Breast epithelium (tissue), 4 donors: ENCODE data around the gene CIDEB. TPM values are rescaled to one million over a fixed set of nuclear protein-coding genes. Genes with fewer than 3 reads are reported as not detected.
A peak's percentile ranks its signal among the peaks of the same experiment; 100 is the strongest.

ENCODE experiments used
- DNase-seq, 2 donors: peaks; one replicate each; pipeline ENCODE4 v3.0.0-alpha.2; 2019; ENCODE audit warnings: low spot score in 2 of 2
- H3K27ac ChIP-seq, 2 donors: fragments of 200-600 bp; sonication (generic) in 1 of 2; one replicate each; pipeline ENCODE4 v1.5.1; 2016 to 2019; ENCODE audit warnings: mild to moderate bottlenecking in 1 of 2
- H3K27me3 ChIP-seq, 2 donors: fragments of 200-600 bp; sonication (generic) in 1 of 2; one replicate each; pipeline versions ENCODE4 v1.5.1 to v1.6.0; 2017 to 2019; ENCODE audit warnings: control low read depth in 1 of 2, mild to moderate bottlenecking in 1 of 2
- H3K36me3 ChIP-seq: fragments of 200-600 bp; one replicate; pipeline ENCODE4 v1.5.1; 2019
- H3K4me1 ChIP-seq, 2 donors: fragments of 200-600 bp; sonication (generic); one replicate each; pipeline ENCODE4 v1.5.1; 2016 to 2019; ENCODE audit warnings: control low read depth in 1 of 2
- H3K4me3 ChIP-seq, 3 donors: fragments of 200-600 bp; sonication (generic); 1 replicate in 2 of 3; 2 replicates in 1 of 3; pipeline ENCODE4 v1.5.1; 2016 to 2019; ENCODE audit warnings: mild to moderate bottlenecking in 3 of 3, moderate library complexity in 2 of 3
- H3K9me3 ChIP-seq, 2 donors: fragments of 200-600 bp; sonication (generic) in 1 of 2; one replicate each; pipeline ENCODE4 v1.5.1; 2016 to 2019; ENCODE audit warnings: control low read depth in 1 of 2
- POLR2A ChIP-seq: fragments of 450-650 bp; IDR thresholded peaks from one replicate; pipeline ENCODE4 v1.6.1; 2016; ENCODE audit warnings: antibody characterized with exemption, mild to moderate bottlenecking, moderate library complexity
- POLR2AphosphoS5 ChIP-seq, 3 donors: sonication (generic); formaldehyde crosslinking; IDR thresholded peaks; one replicate each; pipeline ENCODE4 v1.6.1; 2017; ENCODE audit warnings: antibody characterized with exemption in 3 of 3
- intact Hi-C: fragments of 100-400 bp; cut with DNase I; formaldehyde crosslinking; loops from one replicate; pipeline ENCODE4 v1.15.1; 2023; ENCODE audit warnings: low total_unique reads
- total RNA-seq, 3 donors: library from RNA; depleted of rRNA; stranded (reverse); fragments of >200 nt; gene quantifications; one replicate each; pipeline ENCODE4 v1.1.0, GENCODE V29; 2016
- TF ChIP-seq, protein P1 (sequence below), 3 donors: fragments of 450-650 bp; IDR thresholded peaks; one replicate each; pipeline ENCODE4 v1.5.1; 2016 to 2017; ENCODE audit warnings: antibody characterized with exemption in 3 of 3, mild to moderate bottlenecking in 3 of 3, moderate library complexity in 3 of 3

Gene CIDEB
- total RNA-seq, 3 donors from 2014 or later = 8.0 to 14.4 (median 10.4) TPM

DNA sequence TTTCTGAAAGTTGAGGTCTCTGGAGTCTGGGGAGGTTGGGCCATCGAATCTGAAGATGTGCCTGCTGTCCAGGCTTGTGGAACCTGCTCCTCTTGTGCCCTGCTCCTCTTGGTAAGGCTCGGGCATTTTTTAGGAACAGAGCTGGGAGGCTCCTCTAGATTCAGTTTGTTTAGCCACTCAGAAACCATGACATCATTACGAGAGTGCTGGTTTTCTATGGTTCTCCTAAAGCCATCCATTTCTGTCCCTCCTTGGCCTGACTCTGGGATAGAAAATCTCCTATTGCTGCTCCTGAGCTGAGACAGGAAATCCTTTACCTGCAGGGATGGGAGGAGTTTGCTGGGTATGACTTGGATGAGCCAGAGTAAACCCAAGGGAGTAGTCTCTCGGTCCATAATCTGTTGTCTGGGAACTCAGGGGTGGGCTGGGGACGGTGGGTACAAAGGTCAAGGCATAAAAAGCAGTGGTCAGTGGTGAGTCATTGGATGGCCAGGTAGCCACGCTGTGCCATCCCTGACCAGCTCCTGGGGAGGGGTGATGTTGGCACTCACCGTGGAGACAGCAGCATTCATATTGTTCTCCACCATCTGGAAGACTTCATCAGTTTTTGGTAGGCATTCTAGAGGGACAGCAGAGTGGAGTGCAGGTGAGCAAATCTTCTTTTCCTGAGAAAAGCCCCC lies 29.5 kb upstream of the CIDEB start:
- Histone ChIP-seq H3K4me1 (peaks cover 5 to 6% of the 10 kb centered on the region in 2 donors), H3K27ac (no peak overlapping the region), H3K4me3 (no peak overlapping the region), H3K36me3 (no peaks in the 10 kb centered on the region), H3K9me3 (no peaks in the 10 kb centered on the region), H3K27me3 (peaks cover 0 to 11% of the 10 kb centered on the region in 2 donors)
- TF ChIP-seq POLR2A (no peak), POLR2AphosphoS5 (IDR thresholded peaks at IDR 0.05) (no peak)
- TF ChIP-seq, protein P1, sequence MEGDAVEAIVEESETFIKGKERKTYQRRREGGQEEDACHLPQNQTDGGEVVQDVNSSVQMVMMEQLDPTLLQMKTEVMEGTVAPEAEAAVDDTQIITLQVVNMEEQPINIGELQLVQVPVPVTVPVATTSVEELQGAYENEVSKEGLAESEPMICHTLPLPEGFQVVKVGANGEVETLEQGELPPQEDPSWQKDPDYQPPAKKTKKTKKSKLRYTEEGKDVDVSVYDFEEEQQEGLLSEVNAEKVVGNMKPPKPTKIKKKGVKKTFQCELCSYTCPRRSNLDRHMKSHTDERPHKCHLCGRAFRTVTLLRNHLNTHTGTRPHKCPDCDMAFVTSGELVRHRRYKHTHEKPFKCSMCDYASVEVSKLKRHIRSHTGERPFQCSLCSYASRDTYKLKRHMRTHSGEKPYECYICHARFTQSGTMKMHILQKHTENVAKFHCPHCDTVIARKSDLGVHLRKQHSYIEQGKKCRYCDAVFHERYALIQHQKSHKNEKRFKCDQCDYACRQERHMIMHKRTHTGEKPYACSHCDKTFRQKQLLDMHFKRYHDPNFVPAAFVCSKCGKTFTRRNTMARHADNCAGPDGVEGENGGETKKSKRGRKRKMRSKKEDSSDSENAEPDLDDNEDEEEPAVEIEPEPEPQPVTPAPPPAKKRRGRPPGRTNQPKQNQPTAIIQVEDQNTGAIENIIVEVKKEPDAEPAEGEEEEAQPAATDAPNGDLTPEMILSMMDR (IDR thresholded peaks at IDR 0.05) = no peak
- DNase-seq = no peak
- intact Hi-C loops = loop anchor here (2.0 kb wide), 1 partner anchor 92 kb away; the partner anchor contains the start of genes CBLN3 and KHNYN

DNA sequence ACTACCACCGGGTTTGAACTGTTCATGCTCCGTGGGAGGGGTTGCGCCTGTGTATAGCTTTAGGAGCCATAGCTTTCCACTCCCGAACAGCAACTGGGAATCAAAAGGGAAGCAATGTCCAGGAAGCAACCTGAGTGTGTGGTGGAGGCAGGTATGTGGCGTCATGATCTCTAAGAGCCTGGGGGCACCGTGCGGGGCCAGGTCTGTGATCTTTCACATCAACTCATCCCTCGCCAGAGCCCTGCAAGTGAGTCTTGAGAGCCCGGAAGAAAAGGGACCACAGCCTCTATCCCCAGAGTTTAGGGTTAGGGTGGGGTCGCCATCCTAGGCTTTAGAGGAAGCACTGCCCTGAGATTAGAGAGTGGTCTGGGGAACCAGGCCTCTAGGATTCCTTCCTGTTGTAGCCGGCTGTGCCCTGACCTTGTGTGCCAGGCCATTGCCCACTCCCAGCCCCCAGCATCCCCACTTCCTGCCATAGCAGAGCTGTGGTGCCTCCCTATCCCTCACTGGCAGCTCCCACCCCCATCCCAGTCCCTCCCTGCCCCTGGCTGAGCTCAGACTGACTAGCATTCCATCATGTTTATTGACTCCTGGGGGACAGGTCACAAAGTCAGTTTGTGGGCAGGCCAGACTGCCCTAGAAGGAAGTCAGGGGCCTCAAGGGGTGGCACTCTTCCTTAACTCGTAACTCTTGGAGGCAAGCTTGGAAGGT lies 27.8 kb upstream of the CIDEB start:
- Histone ChIP-seq H3K4me3 (peak overlapping the region; percentile 48 to 68 (median 49)), H3K27ac (peak overlapping the region in 1 of 2 donors; percentile 76), H3K36me3 (no peaks in the 10 kb centered on the region), H3K9me3 (no peaks in the 10 kb centered on the region), H3K27me3 (peaks cover 0 to 11% of the 10 kb centered on the region in 2 donors), H3K4me1 (peaks cover 5 to 6% of the 10 kb centered on the region in 2 donors)
- intact Hi-C loops = loop anchor here (2.0 kb wide), 1 partner anchor 93 kb away; the partner anchor contains the start of genes CBLN3 and KHNYN
- TF ChIP-seq POLR2AphosphoS5 (IDR thresholded peaks at IDR 0.05) (peak in 1 of 3 donors; percentile 39), POLR2A (no peak)
- TF ChIP-seq, protein P1 (IDR thresholded peaks at IDR 0.05) = no peak
- no peak for DNase-seq

DNA sequence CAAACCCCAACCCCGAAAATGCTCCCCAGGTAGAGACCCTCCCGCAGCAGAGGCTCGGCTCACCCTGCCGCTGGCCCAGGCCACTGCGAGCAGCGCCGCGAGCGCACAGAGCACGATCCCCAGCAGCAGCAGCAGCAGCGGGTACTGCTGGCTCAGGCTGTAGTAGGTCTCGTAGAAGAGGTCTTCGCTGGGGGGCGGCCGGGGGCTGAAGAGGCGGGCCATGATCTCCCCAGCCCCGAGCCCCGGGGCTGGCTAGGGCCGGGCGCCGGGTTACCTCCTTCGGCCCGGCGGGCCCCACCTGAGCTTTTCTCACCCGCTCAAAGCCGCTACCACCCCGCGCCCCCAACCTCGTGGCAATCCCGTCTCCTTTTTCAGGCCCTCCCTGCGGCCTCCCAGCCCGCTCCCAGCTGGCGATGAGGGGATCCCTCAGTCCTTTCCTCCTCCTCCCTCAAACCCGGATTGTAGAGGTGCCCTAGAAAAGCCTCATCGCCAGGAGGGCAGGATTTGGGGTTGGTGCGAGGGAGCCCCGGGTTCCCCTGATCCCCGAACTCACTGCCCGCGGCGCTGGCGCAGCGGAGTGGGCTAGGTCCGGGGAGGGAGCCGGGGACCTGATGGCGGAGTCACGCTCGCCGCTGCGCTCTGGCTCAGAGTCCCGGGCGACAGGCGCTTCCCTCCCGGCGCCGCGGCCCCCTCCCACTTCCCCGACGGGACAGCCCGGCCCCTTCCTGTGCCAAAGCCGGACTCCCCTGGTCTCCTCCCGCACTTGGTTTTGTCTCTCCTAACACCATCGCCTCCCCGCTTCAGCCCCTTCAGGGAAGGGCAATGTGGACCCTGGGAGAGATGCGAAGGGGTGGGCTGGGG lies 26.9 kb upstream of the CIDEB start, which contains the start of gene ADCY4:
Gene ADCY4 (minus strand): TSS at position 641 of the 861 bp plus-strand sequence. CDS start 419 bp downstream, at position 222.
- Histone ChIP-seq H3K4me1 (peaks cover 5 to 6% of the 10 kb centered on the region in 2 donors), H3K36me3 (no peaks in the 10 kb centered on the region), H3K27me3 (peaks cover 0 to 11% of the 10 kb centered on the region in 2 donors), H3K9me3 (no peaks in the 10 kb centered on the region), H3K4me3 (peak within 1 kb of the TSS; percentile 48 to 68 (median 49)), H3K27ac (peak within 1 kb of the TSS; percentile 23 to 76)
- intact Hi-C loops = loop anchor here (5.0 kb wide), 1 partner anchor 33 kb away; the partner anchor contains the start of gene NFATC4
- DNase-seq = no peak
- TF ChIP-seq POLR2A (no peak), POLR2AphosphoS5 (IDR thresholded peaks at IDR 0.05) (no peak)
- TF ChIP-seq, protein P1 (IDR thresholded peaks at IDR 0.05) = no peak

DNA sequence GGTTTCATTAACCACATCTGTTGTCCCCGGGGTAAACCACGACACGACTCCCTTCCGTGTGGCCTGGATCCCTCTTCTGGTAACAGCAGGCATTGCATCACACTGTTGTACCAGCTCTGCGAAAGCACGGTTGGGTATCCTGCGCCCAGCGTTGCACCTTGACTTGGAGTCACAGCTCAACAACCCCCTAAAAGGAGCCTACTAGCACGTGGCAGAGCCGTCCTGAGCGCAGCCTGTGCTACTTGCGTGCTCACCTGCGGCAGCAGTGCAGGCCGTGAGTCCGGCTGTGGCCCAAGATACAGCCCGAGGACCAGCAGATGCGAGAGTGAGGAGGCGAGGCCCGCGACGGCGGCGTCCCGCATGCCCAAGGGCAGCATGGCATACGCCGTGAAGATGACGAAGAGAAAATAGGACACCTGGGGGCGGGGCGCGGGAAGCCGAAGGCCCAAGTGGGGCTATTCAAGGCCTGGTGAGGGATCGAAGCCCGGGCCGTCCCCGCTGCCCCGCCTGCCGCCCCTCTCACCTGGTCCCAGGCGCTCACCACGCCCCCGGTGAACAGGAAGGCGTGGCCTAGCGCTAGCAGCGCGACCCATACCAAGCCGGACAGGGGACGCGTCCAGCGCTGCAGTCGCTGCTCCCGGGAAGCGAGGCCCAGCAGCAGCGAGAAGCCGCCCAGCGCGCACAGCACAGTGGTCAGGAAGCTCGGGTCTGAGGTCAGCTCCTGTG lies 24.7 kb upstream of the CIDEB start:
- Histone ChIP-seq H3K27me3 (peaks cover 0 to 11% of the 10 kb centered on the region in 2 donors), H3K4me3 (peak overlapping the region; percentile 10 to 64 (median 47)), H3K36me3 (no peaks in the 10 kb centered on the region), H3K27ac (peak overlapping the region in 1 of 2 donors; percentile 12), H3K4me1 (peaks cover 5 to 6% of the 10 kb centered on the region in 2 donors), H3K9me3 (no peaks in the 10 kb centered on the region)
- TF ChIP-seq POLR2A (no peak), POLR2AphosphoS5 (IDR thresholded peaks at IDR 0.05) (peak in 1 of 3 donors; percentile 29)
- TF ChIP-seq, protein P1 (IDR thresholded peaks at IDR 0.05) = peak; percentile 57 to 89 (median 81)
- peak; percentile 72 to 77 for DNase-seq
- intact Hi-C loops = loop anchor here (5.0 kb wide), 1 partner anchor 35 kb away; the partner anchor contains the start of gene NFATC4
